Anterior cingulate cortex (tissue), 58 donors: ENCODE data around the gene CALHM5.
A peak's percentile ranks its signal among the peaks of the same experiment; 100 is the strongest.

Experiments used
- DNase-seq, 58 donors: peaks; one replicate each; lab custom pipeline; 2025; lab: John Stamatoyannopoulos, UW

The CALHM5 gene

GRCh38 chr6:116500969-116501433 is 10.4 kb upstream of the CALHM5 start:
- DNase-seq = no peak

GRCh38 chr6:116507324-116507723 is 4.1 kb upstream of the CALHM5 start:
- DNase-seq = no peak

- no peak for DNase-seq
These were observed 2.9 kb upstream of the CALHM5 start for GRCh38 chr6:116508527-116508926.

- DNase-seq = no peak
These were observed 696 bp downstream of the CALHM5 start for GRCh38 chr6:116512111-116512559.

- DNase-seq = no peak
These were observed 1.3 kb downstream of the CALHM5 start for GRCh38 chr6:116512734-116513133.

- no peak for DNase-seq
These were observed 1.9 kb downstream of the CALHM5 start for GRCh38 chr6:116513224-116513875.

GRCh38 chr6:116514111-116514510 is 2.7 kb downstream of the CALHM5 start:
- no peak for DNase-seq

GRCh38 chr6:116515141-116515540 is 3.7 kb downstream of the CALHM5 start:
- DNase-seq = no peak

GRCh38 chr6:116518621-116519368 is 7.4 kb downstream of the CALHM5 start:
- peak in 1 of 58 donors; percentile 18 for DNase-seq

GRCh38 chr6:116522896-116523295 is 11.5 kb downstream of the CALHM5 start:
- no peak for DNase-seq

GRCh38 chr6:116524236-116524635 is 12.8 kb downstream of the CALHM5 start:
- no peak for DNase-seq

- DNase-seq = no peak
These were observed 16.7 kb downstream of the CALHM5 start for GRCh38 chr6:116528133-116528532.

GRCh38 chr6:116528780-116529179 is 17.3 kb downstream of the CALHM5 start:
- no peak for DNase-seq

- DNase-seq = no peak
These were observed 18.2 kb downstream of the CALHM5 start for GRCh38 chr6:116529466-116530290.

GRCh38 chr6:116530436-116530835 is 19.0 kb downstream of the CALHM5 start:
- no peak for DNase-seq

GRCh38 chr6:116531675-116532570 is 20.5 kb downstream of the CALHM5 start:
- DNase-seq = peak in 20 of 58 donors; percentile 1 to 43 (median 10)

GRCh38 chr6:116533233-116533957 is 22.0 kb downstream of the CALHM5 start:
- no peak for DNase-seq

GRCh38 chr6:116535109-116535508 is 23.7 kb downstream of the CALHM5 start:
- no peak for DNase-seq

GRCh38 chr6:116536216-116536621 is 24.8 kb downstream of the CALHM5 start:
- DNase-seq = peak in 1 of 58 donors; percentile 20
